H1 (cell line): Measurements from ENCODE around the gene VSIR. TPM values are rescaled to one million over a fixed set of nuclear protein-coding genes. Genes with fewer than 3 reads are reported as not detected.

Source experiments
- CTCF ChIA-PET: fragments of 300-600 bp; sonication (Branson Sonifier 250); formaldehyde crosslinking; loops from one replicate; lab custom pipeline; 2021; ENCODE audit not compliant: partially characterized antibody; lab: Charles Lee
- POLR2A ChIA-PET: fragments of 300-600 bp; sonication (Branson Sonifier 250); formaldehyde crosslinking; loops from one replicate; lab custom pipeline; 2021; ENCODE audit warnings: inconsistent platforms; ENCODE audit not compliant: partially characterized antibody; lab: Charles Lee
- DNase-seq, 2 experiments: peaks; one replicate each; pipeline versions ENCODE4 v3.0.0 to v3.0.0-alpha.2; 2010 to 2022; ENCODE audit warnings: low spot score in 2 of 2, low read depth in 1 of 2, mixed read lengths in 1 of 2
- FAIRE-seq: peaks from 2 replicates; lab custom pipeline; 2011; peaks lifted over from hg19 to GRCh38; lab: Jason Lieb, UNC
- H2AFZ ChIP-seq: 2 replicates; pipeline ENCODE4 v1.8.1; 2012; ENCODE audit warnings: low read length, inconsistent platforms
- H2AK5ac ChIP-seq: 2 replicates; pipeline ENCODE4 v1.6.1; 2013; ENCODE audit warnings: low read depth, low read length
- H2BK120ac ChIP-seq: replicated peaks from 2 replicates; pipeline ENCODE3; 2013; ENCODE audit warnings: low read depth, low read length, inconsistent platforms
- H2BK12ac ChIP-seq: 2 replicates; pipeline ENCODE4 v1.6.1; 2013; ENCODE audit warnings: low read depth, low read length
- H2BK15ac ChIP-seq: 2 replicates; pipeline ENCODE4 v1.6.1; 2013; ENCODE audit warnings: low read length
- H2BK20ac ChIP-seq: 2 replicates; pipeline ENCODE4 v1.6.1; 2013; ENCODE audit warnings: low read length
- H2BK5ac ChIP-seq: 2 replicates; pipeline ENCODE4 v1.6.1; 2013; ENCODE audit warnings: low read depth, low read length
- H3K14ac ChIP-seq: 2 replicates; pipeline ENCODE4 v1.6.1; 2013; ENCODE audit warnings: inconsistent platforms; ENCODE audit not compliant: insufficient read length
- H3K18ac ChIP-seq: 2 replicates; pipeline ENCODE4 v1.6.1; 2013; ENCODE audit warnings: low read length; ENCODE audit errors: extremely low read depth
- H3K23ac ChIP-seq: 2 replicates; pipeline ENCODE4 v1.6.1; 2013; ENCODE audit warnings: inconsistent platforms; ENCODE audit not compliant: insufficient read length
- H3K23me2 ChIP-seq: 2 replicates; pipeline ENCODE4 v1.6.1; 2013; ENCODE audit warnings: low read depth, low read length
- H3K27ac ChIP-seq: 2 replicates; pipeline ENCODE4 v1.6.1; 2011; ENCODE audit warnings: low read depth, low read length, inconsistent platforms
- H3K27me3 ChIP-seq, 4 experiments: replicated peaks in 1 of 4; 1 replicate in 1 of 4; 2 replicates in 3 of 4; pipeline versions ENCODE4 v1.6.1 to v1.8.1; 2011 to 2013; ENCODE audit warnings: low read length in 3 of 4, mild to moderate bottlenecking in 3 of 4, inconsistent platforms in 2 of 4, mixed read lengths in 2 of 4, moderate library complexity in 1 of 4; ENCODE audit not compliant: control insufficient read depth in 3 of 4, insufficient read depth in 3 of 4; ENCODE audit errors: extremely low read depth in 1 of 4
- H3K36me3 ChIP-seq, 4 experiments: 2 replicates each; pipeline versions ENCODE4 v1.6.1 to v1.8.1; 2011 to 2013; ENCODE audit warnings: mild to moderate bottlenecking in 4 of 4, low read length in 3 of 4, moderate library complexity in 2 of 4, control low read depth in 1 of 4, inconsistent platforms in 1 of 4; ENCODE audit not compliant: insufficient read depth in 4 of 4, control insufficient read depth in 2 of 4
- H3K4ac ChIP-seq: replicated peaks from 2 replicates; pipeline ENCODE3; 2013; ENCODE audit warnings: low read length, low read depth, mixed read lengths, inconsistent platforms; ENCODE audit not compliant: insufficient read length
- H3K4me1 ChIP-seq, 4 experiments: replicated peaks in 1 of 4; 1 replicate in 1 of 4; 2 replicates in 3 of 4; pipeline versions ENCODE4 v1.6.1 to v1.8.1; 2011 to 2013; ENCODE audit warnings: low read length in 3 of 4, inconsistent platforms in 2 of 4, mixed read lengths in 1 of 4; ENCODE audit not compliant: insufficient read depth in 4 of 4, control insufficient read depth in 3 of 4
- H3K4me2 ChIP-seq, 2 experiments: 2 replicates each; pipeline versions ENCODE4 v1.6.1 to v1.8.1; 2011 to 2013; ENCODE audit warnings: low read depth in 2 of 2, low read length in 2 of 2, control low read depth in 1 of 2, inconsistent platforms in 1 of 2, mild to moderate bottlenecking in 1 of 2; ENCODE audit not compliant: insufficient read depth in 1 of 2
- H3K4me3 ChIP-seq, 4 experiments: fragments of 200-600, 300-600 bp in 1 of 4; sonication (generic), shearing (Covaris generic), sonication (Bioruptor Twin) in 1 of 4; 2 replicates each; pipeline versions ENCODE4 v1.5.1 to v1.8.1; 2011 to 2016; ENCODE audit warnings: low read length in 4 of 4, low read depth in 3 of 4, control low read depth in 2 of 4, inconsistent platforms in 2 of 4, mild to moderate bottlenecking in 2 of 4, mixed read lengths in 1 of 4, moderate library complexity in 1 of 4; ENCODE audit not compliant: insufficient read depth in 2 of 4; ENCODE audit errors: extremely low read depth in 1 of 4
- H3K56ac ChIP-seq: replicated peaks from 2 replicates; pipeline ENCODE3; 2013; ENCODE audit warnings: low read depth, mild to moderate bottlenecking, mixed read lengths, low read length, inconsistent platforms; ENCODE audit not compliant: insufficient read length
- H3K79me1 ChIP-seq: 2 replicates; pipeline ENCODE4 v1.6.1; 2013; ENCODE audit warnings: low read depth, low read length, control low read depth
- H3K79me2 ChIP-seq, 2 experiments: 2 replicates each; pipeline versions ENCODE4 v1.6.1 to v1.8.1; 2012 to 2013; ENCODE audit warnings: low read length in 2 of 2, mild to moderate bottlenecking in 2 of 2, inconsistent platforms in 1 of 2; ENCODE audit not compliant: insufficient read depth in 2 of 2, control insufficient read depth in 1 of 2
- H3K9ac ChIP-seq, 4 experiments: replicated peaks in 1 of 4; 1 replicate in 1 of 4; 2 replicates in 3 of 4; pipeline versions ENCODE4 v1.6.1 to v1.8.1; 2011 to 2013; ENCODE audit warnings: low read depth in 3 of 4, low read length in 3 of 4, control low read depth in 2 of 4, mild to moderate bottlenecking in 2 of 4, moderate library complexity in 2 of 4, inconsistent platforms in 1 of 4; ENCODE audit errors: extremely low read depth in 1 of 4
- H3K9me3 ChIP-seq, 2 experiments: 2 replicates each; pipeline versions ENCODE4 v1.6.1 to v1.8.1; 2012 to 2013; ENCODE audit warnings: mild to moderate bottlenecking in 2 of 2, moderate library complexity in 2 of 2, control low read depth in 1 of 2, inconsistent platforms in 1 of 2, low read depth in 1 of 2, low read length in 1 of 2, mixed read lengths in 1 of 2; ENCODE audit not compliant: insufficient read depth in 2 of 2
- H4K20me1 ChIP-seq, 2 experiments: replicated peaks in 1 of 2; 2 replicates each; pipeline versions ENCODE3 to v1.8.1; 2011 to 2013; ENCODE audit warnings: inconsistent platforms in 2 of 2, low read length in 2 of 2, mild to moderate bottlenecking in 1 of 2; ENCODE audit not compliant: insufficient read depth in 2 of 2, control insufficient read depth in 1 of 2
- H4K5ac ChIP-seq: 2 replicates; pipeline ENCODE4 v1.6.1; 2013; ENCODE audit warnings: low read length, low read depth, mixed read lengths, inconsistent platforms; ENCODE audit not compliant: insufficient read length
- H4K8ac ChIP-seq: 2 replicates; pipeline ENCODE4 v1.8.0; 2013; ENCODE audit warnings: mild to moderate bottlenecking, moderate library complexity, low read length, inconsistent platforms; ENCODE audit not compliant: insufficient read depth; ENCODE audit errors: extremely low read depth
- H4K91ac ChIP-seq: replicated peaks from 2 replicates; pipeline ENCODE3; 2013; ENCODE audit warnings: low read length, mixed read lengths, inconsistent platforms; ENCODE audit not compliant: insufficient read length
- FOSL1 ChIP-seq: IDR thresholded peaks from 2 replicates; pipeline ENCODE4 v1.6.1; 2011; ENCODE audit warnings: mild to moderate bottlenecking, low read depth, low read length, moderate library complexity; ENCODE audit not compliant: insufficient read depth
- GABPA ChIP-seq: IDR thresholded peaks from 2 replicates; pipeline ENCODE4 v1.6.1; 2011; ENCODE audit warnings: mild to moderate bottlenecking, low read length, moderate library complexity, borderline replicate concordance; ENCODE audit not compliant: insufficient read depth
- KDM4A ChIP-seq: IDR thresholded peaks from one replicate; pipeline ENCODE4 v1.7.1; 2012; ENCODE audit warnings: low read depth, mild to moderate bottlenecking, moderate library complexity, low read length, inconsistent platforms; ENCODE audit not compliant: severe bottlenecking
- NRF1 ChIP-seq: IDR thresholded peaks from 2 replicates; pipeline ENCODE4 v1.6.1; 2011; ENCODE audit warnings: mild to moderate bottlenecking, low read depth, low read length, improper control_type of control experiment
- PHF8 ChIP-seq: fragments of 200-600 bp; sonication (generic); conservative IDR thresholded peaks from 2 replicates; pipeline ENCODE4 v1.7.1; 2012; ENCODE audit warnings: low read depth, mild to moderate bottlenecking, inconsistent platforms, low read length, moderate library complexity
- RXRA ChIP-seq: IDR thresholded peaks from 2 replicates; pipeline ENCODE4 v1.6.1; 2011; ENCODE audit warnings: low read depth, mild to moderate bottlenecking, low read length, moderate library complexity; ENCODE audit not compliant: insufficient read depth
- SIX5 ChIP-seq: IDR thresholded peaks from 2 replicates; pipeline ENCODE4 v1.6.1; 2011; ENCODE audit warnings: mild to moderate bottlenecking, low read depth, low read length
- SP2 ChIP-seq: IDR thresholded peaks from 2 replicates; pipeline ENCODE4 v1.6.1; 2012; ENCODE audit warnings: mild to moderate bottlenecking, low read length, inconsistent platforms
- SRF ChIP-seq: IDR thresholded peaks from 2 replicates; pipeline ENCODE4 v1.6.1; 2011; ENCODE audit warnings: mild to moderate bottlenecking, low read depth, low read length, moderate library complexity
- SUZ12 ChIP-seq: fragments of 200-600 bp; sonication (generic); IDR thresholded peaks from 2 replicates; pipeline ENCODE4 v1.6.1; 2012; ENCODE audit warnings: mild to moderate bottlenecking, inconsistent platforms, low read length, moderate library complexity, mixed read lengths
- TAF1 ChIP-seq: IDR thresholded peaks from 2 replicates; pipeline ENCODE4 v1.6.1; 2011; ENCODE audit warnings: mild to moderate bottlenecking, low read depth, low read length
- TCF12 ChIP-seq: IDR thresholded peaks from 2 replicates; pipeline ENCODE4 v1.6.1; 2011; ENCODE audit warnings: low read depth, mild to moderate bottlenecking, low read length
- TEAD4 ChIP-seq: IDR thresholded peaks from 2 replicates; pipeline ENCODE4 v1.6.1; 2012; ENCODE audit warnings: low read depth, low read length, inconsistent platforms, mixed read lengths
- WGBS, 2 experiments: shearing (Covaris generic) in 1 of 2; methylation state at CpG; one replicate each; pipeline versions ENCODE4 v1.1.6 to v1.1.7; 2013 to 2015; ENCODE audit warnings: low lambda C conversion rate in 2 of 2, mixed read lengths in 2 of 2, inconsistent platforms in 1 of 2, low coverage in 1 of 2, missing lambda C conversion rate in 1 of 2; ENCODE audit not compliant: insufficient replicate concordance in 2 of 2, insufficient coverage in 1 of 2, insufficient read length in 1 of 2; ENCODE audit errors: extremely low coverage in 1 of 2, missing lambda C conversion rate in 1 of 2; 5-methylcytosine and 5-hydroxymethylcytosine counted together
- polyA plus RNA-seq, 7 experiments: library from polyadenylated mRNA; depleted of rRNA in 3 of 7; stranded (reverse) in 5 of 7; unstranded in 2 of 7; fragments of >200 nt in 5 of 7; fragments of 200-250 nt in 2 of 7; gene quantifications; 1 replicate in 5 of 7; 2 replicates in 1 of 7; 4 replicates in 1 of 7; pipeline versions ENCODE4 v1.2.1 to v1.2.3, GENCODE V29; 2011 to 2013; ENCODE audit warnings: missing spikeins in 2 of 7, mixed read lengths in 2 of 7
- total RNA-seq: library from RNA; stranded (reverse); fragmentation: NEBNext Ultra II Directional; extraction: Animal tissue kit (Norgen Biotek cat#: 25700); gene quantifications from 2 replicates; pipeline ENCODE4 v1.2.1, GENCODE V29; 2021

The VSIR gene
- total and polyA plus RNA-seq, 2 of the 8 experiments (the other 6 are each of a cell fraction or from before 2014, with no cell fraction given): 0.33 TPM; not detected in 1

DNA sequence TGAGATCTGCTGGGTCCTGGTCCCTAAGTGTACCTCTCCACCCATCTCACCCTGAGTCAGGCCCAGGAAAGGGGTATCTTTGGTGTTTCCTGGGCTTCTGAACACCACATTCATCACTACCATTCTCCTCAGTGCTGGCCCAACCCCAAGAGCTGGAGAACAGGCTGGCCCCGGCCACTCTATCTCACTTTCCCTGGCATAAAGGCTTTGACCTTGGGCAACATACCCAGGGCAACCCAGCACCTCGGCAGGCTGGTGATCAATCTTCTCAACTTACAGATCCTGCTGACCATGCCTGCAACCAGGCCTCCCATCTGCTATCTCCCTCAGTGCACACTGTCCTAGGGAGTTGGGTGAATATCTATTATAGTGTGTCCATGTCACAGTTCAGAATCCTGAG lies 2.1 kb downstream of the VSIR start:
- Histone ChIP-seq H3K4me2 (no peak overlapping the region), H3K23me2 (no peaks in the 10 kb centered on the region; the same call in 1 of the 2 replicates), H3K9me3 (no peaks in the 10 kb centered on the region), H3K14ac (no peak overlapping the region), H3K4me1 (peaks cover 0 to 6% (median under 1%) of the 10 kb centered on the region in 4 experiments; a peak in 3 of 7 replicates), H3K27me3 (peaks cover 3 to 23% (median 16%) of the 10 kb centered on the region in 4 experiments; a peak in 6 of 7 replicates), H3K27ac (no peak overlapping the region), H3K9ac (no peak overlapping the region), H4K8ac (no peak overlapping the region), H3K4ac (no peak overlapping the region), H4K91ac (no peak overlapping the region), H3K4me3 (no peak overlapping the region), H2BK15ac (no peak overlapping the region), H2BK12ac (0 out of 2 replicates have a peak overlapping the region, but pooled peaks have one; percentile 17), H2BK5ac (no peak overlapping the region), H2BK20ac (no peak overlapping the region), H4K5ac (no peak overlapping the region), H2BK120ac (no peak overlapping the region), H3K79me1 (no peaks in the 10 kb centered on the region), H3K79me2 (no peaks in the 10 kb centered on the region), H4K20me1 (peaks cover 0 to 2% of the 10 kb centered on the region in 2 experiments), H2AFZ (no peak overlapping the region), H3K18ac (no peak overlapping the region), H3K56ac (no peak overlapping the region), H3K36me3 (no peaks in the 10 kb centered on the region), H3K23ac (no peak overlapping the region), H2AK5ac (no peak overlapping the region)
- WGBS, 2 experiments: 84% methylated on average over 2 of the region's 2 CpGs; no CpG with 5 or more reads in 1 of the 2 experiments
- FAIRE-seq (no peak), DNase-seq (no peak)
- ChIA-PET CTCF (interaction anchor here (0.7 to 1.9 kb wide), 4 partner anchors 10 to 41 kb away, joined by 3 to 5 read pairs (median 4); no protein-coding TSS in a partner anchor), POLR2A (no interaction called here)
- TF ChIP-seq PHF8 (no peak), KDM4A (no peak), TCF12 (no peak), NRF1 (no peak), GABPA (no peak), SIX5 (no peak), TAF1 (no peak), TEAD4 (no peak), SRF (no peak), RXRA (no peak), SP2 (no peak), FOSL1 (no peak), SUZ12 (no peak)
